LNCAP (cell line): ENCODE measurements around the gene SVOP.

Experiments used
- TF ChIP-seq, protein P1 (sequence below): fragments of 450-650 bp; IDR thresholded peaks from 2 replicates; pipeline ENCODE4 v1.5.1; 2017; ENCODE audit warnings: mild to moderate bottlenecking

SVOP gene

GRCh38 chr12:108930155-108930554 lies 90.7 kb downstream of the SVOP start:
- TF ChIP-seq, protein P1, sequence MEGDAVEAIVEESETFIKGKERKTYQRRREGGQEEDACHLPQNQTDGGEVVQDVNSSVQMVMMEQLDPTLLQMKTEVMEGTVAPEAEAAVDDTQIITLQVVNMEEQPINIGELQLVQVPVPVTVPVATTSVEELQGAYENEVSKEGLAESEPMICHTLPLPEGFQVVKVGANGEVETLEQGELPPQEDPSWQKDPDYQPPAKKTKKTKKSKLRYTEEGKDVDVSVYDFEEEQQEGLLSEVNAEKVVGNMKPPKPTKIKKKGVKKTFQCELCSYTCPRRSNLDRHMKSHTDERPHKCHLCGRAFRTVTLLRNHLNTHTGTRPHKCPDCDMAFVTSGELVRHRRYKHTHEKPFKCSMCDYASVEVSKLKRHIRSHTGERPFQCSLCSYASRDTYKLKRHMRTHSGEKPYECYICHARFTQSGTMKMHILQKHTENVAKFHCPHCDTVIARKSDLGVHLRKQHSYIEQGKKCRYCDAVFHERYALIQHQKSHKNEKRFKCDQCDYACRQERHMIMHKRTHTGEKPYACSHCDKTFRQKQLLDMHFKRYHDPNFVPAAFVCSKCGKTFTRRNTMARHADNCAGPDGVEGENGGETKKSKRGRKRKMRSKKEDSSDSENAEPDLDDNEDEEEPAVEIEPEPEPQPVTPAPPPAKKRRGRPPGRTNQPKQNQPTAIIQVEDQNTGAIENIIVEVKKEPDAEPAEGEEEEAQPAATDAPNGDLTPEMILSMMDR: no peak

- TF ChIP-seq, protein P1: no peak
These were observed 92.2 kb downstream of the SVOP start for GRCh38 chr12:108928695-108929094.

DNA sequence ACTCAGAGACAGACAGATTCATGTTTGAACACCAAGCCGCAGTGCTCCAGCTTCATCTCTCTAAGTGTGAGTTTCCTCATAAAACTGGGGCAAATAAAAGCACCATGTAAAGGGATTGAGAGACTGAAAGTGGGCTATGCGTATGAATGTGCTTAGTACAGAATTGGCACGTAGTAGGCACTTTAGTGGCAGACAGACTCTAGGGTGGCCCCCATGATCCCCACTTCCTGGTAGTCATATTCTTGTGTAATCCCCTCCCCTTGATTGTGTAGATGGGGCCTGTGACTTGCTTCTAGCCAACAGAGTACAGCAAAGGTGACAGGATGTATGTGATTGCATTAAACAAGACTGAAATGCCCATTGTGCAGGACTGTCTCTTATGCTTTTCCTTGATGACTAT lies 98.0 kb downstream of the SVOP start:
- TF ChIP-seq, protein P1: no peak

GRCh38 chr12:108921946-108922345 lies 98.9 kb downstream of the SVOP start:
- TF ChIP-seq, protein P1: no peak

GRCh38 chr12:108918960-108919642 lies 101.8 kb downstream of the SVOP start:
- TF ChIP-seq, protein P1: no peak

- TF ChIP-seq, protein P1: no peak
These were observed 102.7 kb downstream of the SVOP start for GRCh38 chr12:108918206-108918605.

DNA sequence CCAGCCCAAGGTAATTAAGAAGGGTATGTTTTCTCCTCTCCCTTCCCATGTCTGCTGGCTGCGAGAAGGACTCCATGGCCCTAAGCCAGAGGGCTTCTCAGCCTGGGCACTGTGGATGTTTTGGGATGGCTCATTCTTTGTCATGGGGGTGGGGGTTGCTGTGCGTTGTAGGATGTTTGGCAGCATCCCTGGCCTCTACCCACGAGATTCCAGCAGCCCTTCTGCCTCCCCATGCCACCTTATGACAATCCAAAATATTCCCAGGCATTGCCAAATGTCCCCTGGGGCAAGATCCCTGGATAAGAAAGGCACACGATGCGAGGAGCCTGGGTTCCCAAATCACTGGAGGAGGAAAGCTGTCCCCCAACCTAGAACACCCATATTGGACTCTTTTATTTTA lies 104.5 kb downstream of the SVOP start:
- TF ChIP-seq, protein P1: no peak

DNA sequence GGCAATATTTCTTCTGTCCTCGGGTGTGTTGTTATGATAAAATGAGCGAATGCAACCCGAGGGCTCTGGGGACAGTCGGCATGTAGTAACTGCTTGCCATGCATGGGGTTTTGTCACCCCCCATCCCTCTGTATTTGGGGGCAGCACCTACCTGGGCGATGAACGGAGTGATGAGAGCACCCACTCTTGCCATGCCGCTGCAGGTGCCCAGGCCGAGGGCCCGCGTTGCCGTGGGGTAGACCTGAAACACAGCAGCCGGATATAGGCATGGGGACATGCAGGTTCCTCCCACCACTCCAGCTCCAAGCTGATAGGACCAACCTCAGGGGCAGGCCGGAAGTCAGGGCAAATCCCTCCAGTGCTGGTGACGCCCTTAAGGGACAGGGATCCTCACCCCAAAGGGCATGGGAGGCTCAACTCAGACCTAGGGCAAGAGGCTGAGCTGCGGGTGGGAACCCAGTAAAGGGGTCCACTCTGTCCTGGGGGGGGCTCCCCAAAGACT lies 105.2 kb downstream of the SVOP start:
- TF ChIP-seq, protein P1: no peak
